Fibroblast of the aortic adventitia (primary cell): ENCODE measurements around the gene LRRC72. TPM values are rescaled to one million over a fixed set of nuclear protein-coding genes. Genes with fewer than 3 reads are reported as not detected.
"Not testable (repeated sequence)": the region's sequence is repeated elsewhere in the genome, so short reads cannot be mapped to it uniquely, and the experiment has no call there.

ENCODE experiments used
- DNase-seq: peaks from one replicate; pipeline ENCODE4 v3.0.0-alpha.2; 2010; ENCODE audit warnings: low read depth
- H3K4me3 ChIP-seq: 2 replicates; pipeline ENCODE4 v1.5.1; 2011; ENCODE audit warnings: low read depth, mild to moderate bottlenecking, control low read depth, low read length, moderate library complexity
- CTCF ChIP-seq: IDR thresholded peaks from 2 replicates; pipeline ENCODE4 v1.5.1; 2011; ENCODE audit warnings: mild to moderate bottlenecking, low read length, control low read depth, inconsistent platforms; ENCODE audit not compliant: insufficient read depth
- total RNA-seq: library from RNA; depleted of rRNA; stranded (reverse); fragments of >200 nt; gene quantifications from 2 replicates; pipeline ENCODE4 v1.2.3, GENCODE V29; 2012; ENCODE audit warnings: low replicate concordance

LRRC72 gene
- total RNA-seq, 1 donor: not detected

DNA sequence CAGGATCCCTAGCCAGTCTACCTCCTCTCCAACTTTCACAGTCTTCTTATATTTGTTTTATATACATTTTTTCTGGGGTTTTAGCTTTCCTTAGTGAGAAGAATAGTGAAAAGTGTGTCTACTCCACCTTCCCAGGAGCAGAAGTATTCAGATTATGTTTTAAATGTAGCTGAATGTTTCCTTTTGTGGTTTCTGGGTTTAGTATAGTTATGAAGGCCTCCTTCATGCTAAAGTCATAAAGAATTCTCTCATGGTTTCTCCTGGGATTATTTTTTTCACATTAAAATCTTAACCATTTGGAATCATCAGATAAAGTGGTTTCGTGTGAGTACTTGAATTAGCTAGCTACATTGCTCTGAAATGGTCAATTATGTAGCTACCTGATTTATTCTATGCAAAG lies 68.1 kb downstream of the LRRC72 start:
- H3K4me3 ChIP-seq: no peak overlapping the region
- no peak for TF ChIP-seq CTCF
- no peak for DNase-seq

DNA sequence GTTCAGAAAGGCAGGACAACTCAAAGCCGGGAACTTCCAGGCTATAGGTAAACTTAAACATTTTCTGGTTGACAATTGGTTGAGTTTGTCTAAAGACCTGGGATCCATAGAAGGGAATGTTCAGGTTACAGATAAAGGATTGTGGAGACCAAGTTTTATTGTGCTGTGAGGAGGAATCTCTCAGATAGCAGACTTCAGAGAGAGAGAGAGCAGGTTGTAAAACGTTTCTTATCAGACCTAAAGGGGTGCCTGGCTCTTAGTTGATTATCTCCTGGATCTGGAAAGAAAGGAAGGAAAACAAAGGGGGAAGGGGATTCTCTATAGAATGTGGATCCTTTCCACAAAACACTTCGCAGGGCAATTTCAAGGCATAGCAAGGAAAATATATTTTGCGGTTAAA lies 69.0 kb downstream of the LRRC72 start:
- not testable (repeated sequence) for DNase-seq, H3K4me3 ChIP-seq

DNA sequence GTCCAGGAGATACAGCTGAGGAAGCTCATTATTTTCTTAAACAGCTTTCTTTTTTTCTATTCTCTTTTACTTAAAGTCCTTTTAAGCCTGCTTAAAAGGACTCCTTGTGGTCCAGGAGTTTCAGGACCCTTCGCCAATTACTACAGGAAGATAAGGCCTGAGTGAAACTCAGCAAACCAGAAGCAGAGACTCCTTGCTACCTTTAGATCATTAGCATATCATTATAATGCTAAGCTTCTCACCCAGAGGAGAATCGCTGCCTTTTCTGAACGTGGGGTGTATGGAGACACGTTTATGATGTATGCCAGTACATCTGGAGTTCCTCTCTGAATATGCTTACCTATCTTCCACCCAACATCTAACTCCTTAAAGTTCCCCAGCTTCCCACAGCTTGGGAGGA lies 71.4 kb downstream of the LRRC72 start:
- no peak for DNase-seq
- no peak for TF ChIP-seq CTCF
- H3K4me3 ChIP-seq: no peak overlapping the region

DNA sequence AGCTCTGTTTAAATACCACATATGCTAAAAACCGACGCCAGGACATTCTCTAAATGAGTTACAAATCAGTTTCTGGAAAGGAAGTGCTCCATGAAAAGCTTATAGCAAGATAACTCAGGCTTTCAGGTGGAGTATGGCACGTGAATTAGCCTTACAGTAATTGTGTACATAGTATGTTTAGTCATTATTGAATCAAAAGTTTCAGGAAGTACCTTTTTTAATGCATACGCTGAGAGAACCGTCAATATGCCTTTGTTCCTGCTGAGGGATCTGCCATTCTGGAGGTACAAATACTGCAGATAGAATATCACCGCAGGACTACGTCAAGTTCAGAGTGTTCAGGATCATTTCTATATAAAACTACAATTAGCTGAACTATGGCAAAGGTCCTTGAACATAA lies 73.2 kb downstream of the LRRC72 start:
- TF ChIP-seq CTCF: no peak
- no peak overlapping the region for H3K4me3 ChIP-seq
- DNase-seq: no peak

- no peak overlapping the region for H3K4me3 ChIP-seq
- no peak for DNase-seq
- TF ChIP-seq CTCF: no peak
These were observed 77.0 kb downstream of the LRRC72 start for GRCh38 chr7:16603633-16604032.

DNA sequence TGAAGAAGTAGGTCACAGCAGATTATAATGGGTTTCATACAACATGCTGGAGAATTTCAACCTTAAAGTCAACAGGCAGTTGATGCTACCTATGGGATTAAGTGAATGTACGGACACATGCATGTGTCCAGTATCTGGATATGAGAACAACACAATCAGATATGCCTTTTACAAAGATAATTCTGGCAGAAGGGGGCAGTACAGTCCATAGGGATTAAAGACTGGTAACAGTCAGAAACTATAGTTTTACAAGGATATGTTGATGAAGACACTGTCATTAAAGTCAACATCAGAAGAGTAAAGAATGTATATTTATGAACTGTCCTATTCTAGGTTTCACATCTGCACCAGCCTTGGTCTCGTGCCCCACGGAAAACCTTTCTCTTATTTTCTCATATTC lies 77.4 kb downstream of the LRRC72 start:
- TF ChIP-seq CTCF: peak; percentile 22
- DNase-seq: peak; percentile 26
- no peak overlapping the region for H3K4me3 ChIP-seq

- H3K4me3 ChIP-seq: no peak overlapping the region
- no peak for TF ChIP-seq CTCF
- DNase-seq: no peak
These were observed 80.1 kb downstream of the LRRC72 start for GRCh38 chr7:16606704-16607103.

DNA sequence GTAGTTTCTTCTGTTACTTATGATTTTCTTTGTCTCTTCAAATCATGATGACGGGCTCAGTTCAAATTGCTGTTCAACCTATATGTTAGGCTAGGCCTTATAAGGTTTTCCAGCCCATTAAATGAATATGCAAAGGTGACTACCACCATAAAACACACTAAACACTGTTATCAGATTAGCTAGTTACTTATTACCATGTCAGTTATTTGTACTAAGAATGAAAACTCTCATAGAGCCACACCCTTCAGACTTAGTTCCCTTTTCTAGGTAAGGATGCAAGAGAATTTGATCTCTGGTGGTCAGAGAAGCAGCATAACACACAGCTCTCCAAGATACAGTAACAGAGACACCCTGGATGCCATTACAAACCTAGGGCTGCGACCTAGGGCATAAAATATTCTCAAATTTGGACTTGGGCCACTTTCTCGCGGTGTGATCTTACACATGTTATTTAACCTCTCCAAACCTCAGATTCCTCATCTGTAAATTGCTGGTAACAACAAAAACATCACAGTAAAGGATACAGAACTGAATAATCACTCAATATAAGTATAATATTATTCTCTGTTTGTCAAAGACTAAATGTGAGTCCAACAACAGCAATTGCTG lies 83.3 kb downstream of the LRRC72 start:
- no peak for DNase-seq
- H3K4me3 ChIP-seq: no peak overlapping the region
- TF ChIP-seq CTCF: no peak
